HepG2 (cell line): ENCODE data around the gene BOD1L1. TPM values are rescaled to one million over a fixed set of nuclear protein-coding genes. Genes with fewer than 3 reads are reported as not detected.

Source experiments
- ATAC-seq: fragments of 200-7000 bp; cut with Tn5 transposase; 3 replicates; pipeline ENCODE4 v1.9.1; 2020; ENCODE audit warnings: mild to moderate bottlenecking, moderate library complexity
- BruUV-seq: library from RNA; stranded (reverse); fragments of 400-500 nt; replicated peaks from 2 replicates; lab custom pipeline; 2021; lab: Mats Ljungman, UMichigan
- CTCF ChIA-PET: fragments of 300-600 bp; formaldehyde crosslinking; extraction: SDS; loops from one replicate; lab custom pipeline; 2021; ENCODE audit warnings: low total read pairs, inconsistent platforms, low intra/inter-chr PET ratio; lab: Yijun Ruan, JAX
- POLR2A ChIA-PET: fragments of 350-600 bp; sonication (Branson Sonifier 250); formaldehyde crosslinking; loops from one replicate; lab custom pipeline; 2020; ENCODE audit warnings: antibody characterized with exemption, inconsistent platforms; lab: Yijun Ruan, JAX
- DNase-seq: peaks from one replicate; pipeline ENCODE4 v3.0.0-alpha.2; 2015; ENCODE audit warnings: low spot score
- FAIRE-seq: peaks from 3 replicates; lab custom pipeline; 2011; peaks lifted over from hg19 to GRCh38; lab: Jason Lieb, UNC
- H2AFZ ChIP-seq: one replicate; pipeline ENCODE4 v1.6.1; 2011; ENCODE audit warnings: low read length, inconsistent platforms
- H3K27ac ChIP-seq: fragments of 300-600 bp; 3 replicates; pipeline ENCODE4 v1.8.0; 2011; ENCODE audit warnings: mixed run types, mild to moderate bottlenecking, mixed read lengths, low read length, inconsistent platforms; ENCODE audit not compliant: insufficient read depth; ENCODE audit errors: extremely low read length
- H3K27me3 ChIP-seq, 2 experiments: fragments of 200-600 bp in 1 of 2; 2 replicates in 1 of 2; 3 replicates in 1 of 2; pipeline versions ENCODE4 v1.6.0 to v1.8.0; 2011; ENCODE audit warnings: low read length in 2 of 2, mild to moderate bottlenecking in 2 of 2, moderate library complexity in 2 of 2, inconsistent platforms in 1 of 2; ENCODE audit not compliant: insufficient read depth in 2 of 2, control insufficient read depth in 1 of 2
- H3K36me3 ChIP-seq, 2 experiments: fragments of 200-600 bp in 1 of 2; replicated peaks in 1 of 2; 2 replicates in 1 of 2; 3 replicates in 1 of 2; pipeline versions ENCODE4 v1.5.1 to v1.8.0; 2011; ENCODE audit warnings: low read length in 2 of 2, inconsistent platforms in 1 of 2; ENCODE audit not compliant: insufficient read depth in 2 of 2, control insufficient read depth in 1 of 2
- H3K4me1 ChIP-seq: 2 replicates; pipeline ENCODE4 v1.5.1; 2012; ENCODE audit warnings: low read length, inconsistent platforms; ENCODE audit not compliant: insufficient read depth
- H3K4me2 ChIP-seq: 2 replicates; pipeline ENCODE4 v1.6.0; 2011; ENCODE audit warnings: low read depth, low read length, inconsistent platforms
- H3K4me3 ChIP-seq, 3 experiments: fragments of 200-600 bp in 1 of 3; sonication (generic), shearing (Covaris generic) in 1 of 3; replicated peaks in 1 of 3; 2 replicates each; pipeline ENCODE4 v1.5.1; 2011 to 2016; ENCODE audit warnings: low read length in 3 of 3, inconsistent platforms in 2 of 3, low read depth in 2 of 3, mild to moderate bottlenecking in 2 of 3, control low read depth in 1 of 3, mixed read lengths in 1 of 3; ENCODE audit not compliant: insufficient read depth in 1 of 3
- H3K79me2 ChIP-seq: one replicate; pipeline ENCODE4 v1.6.1; 2011; ENCODE audit warnings: low read length, inconsistent platforms; ENCODE audit not compliant: insufficient read depth
- H3K9ac ChIP-seq: 2 replicates; pipeline ENCODE4 v1.6.0; 2011; ENCODE audit warnings: mild to moderate bottlenecking, low read depth, low read length, inconsistent platforms; ENCODE audit not compliant: insufficient read depth
- H3K9me3 ChIP-seq: 2 replicates; pipeline ENCODE4 v1.5.1; 2012; ENCODE audit warnings: mild to moderate bottlenecking, low read length
- H4K20me1 ChIP-seq: 2 replicates; pipeline ENCODE4 v1.6.0; 2011; ENCODE audit warnings: inconsistent platforms, mild to moderate bottlenecking, low read length, moderate library complexity; ENCODE audit not compliant: insufficient read depth
- BORCS8-MEF2B ChIP-seq: sonication (generic); formaldehyde crosslinking; IDR thresholded peaks from 2 replicates; pipeline ENCODE4 v1.8.0; 2022; ENCODE audit warnings: mild to moderate bottlenecking, missing genetic modification reagents
- BRF2 ChIP-seq: sonication (generic); formaldehyde crosslinking; IDR thresholded peaks from 2 replicates; pipeline ENCODE4 v1.8.1; 2022; ENCODE audit warnings: mild to moderate bottlenecking, missing genetic modification reagents
- CBX2 ChIP-seq, 2 experiments: fragments of 200-600 bp in 1 of 2; sonication (generic); formaldehyde crosslinking in 1 of 2; IDR thresholded peaks; 2 replicates each; pipeline versions ENCODE4 v1.7.0 to v1.8.1; 2018 to 2022; ENCODE audit warnings: low read depth in 2 of 2, low read length in 1 of 2, mild to moderate bottlenecking in 1 of 2, missing genetic modification reagents in 1 of 2
- MEF2D ChIP-seq: sonication (generic); formaldehyde crosslinking; IDR thresholded peaks from 2 replicates; pipeline ENCODE4 v1.5.1; 2020; ENCODE audit warnings: mild to moderate bottlenecking, missing genetic modification reagents
- NFRKB ChIP-seq: fragments of 450-650 bp; IDR thresholded peaks from 2 replicates; pipeline ENCODE4 v1.6.1; 2017
- SATB2 ChIP-seq: sonication (generic); formaldehyde crosslinking; IDR thresholded peaks from 2 replicates; pipeline ENCODE4 v1.5.0; 2020; ENCODE audit warnings: missing genetic modification reagents
- SP2 ChIP-seq: sonication (generic); formaldehyde crosslinking; IDR thresholded peaks from 2 replicates; pipeline ENCODE4 v1.5.1; 2020; ENCODE audit warnings: mild to moderate bottlenecking, missing genetic modification reagents
- ZNF138 ChIP-seq: sonication (generic); formaldehyde crosslinking; IDR thresholded peaks from 2 replicates; pipeline ENCODE4 v1.5.0; 2020; ENCODE audit warnings: mild to moderate bottlenecking, low read depth, missing genetic modification reagents
- ZNF142 ChIP-seq: sonication (generic); formaldehyde crosslinking; IDR thresholded peaks from 2 replicates; pipeline ENCODE4 v1.4.0; 2020; ENCODE audit warnings: missing genetic modification reagents
- ZNF20 ChIP-seq: sonication (generic); formaldehyde crosslinking; IDR thresholded peaks from 2 replicates; pipeline ENCODE4 v1.4.0; 2020; ENCODE audit warnings: mild to moderate bottlenecking, moderate library complexity, missing genetic modification reagents
- ZNF460 ChIP-seq: sonication (generic); formaldehyde crosslinking; IDR thresholded peaks from 2 replicates; pipeline ENCODE4 v1.5.1; 2020; ENCODE audit warnings: missing genetic modification reagents, mild to moderate bottlenecking, borderline replicate concordance
- ZSCAN31 ChIP-seq: sonication (generic); formaldehyde crosslinking; IDR thresholded peaks from 2 replicates; pipeline ENCODE4 v1.5.0; 2020; ENCODE audit warnings: low read depth, mild to moderate bottlenecking, missing genetic modification reagents
- WGBS: methylation state at CpG from one replicate; pipeline ENCODE4 v1.1.6; 2017; ENCODE audit warnings: low lambda C conversion rate; 5-methylcytosine and 5-hydroxymethylcytosine counted together
- in situ Hi-C: cut with HindIII; loops from 2 replicates; pipeline ENCODE4 v1.10.0; 2017; ENCODE audit warnings: low pct_unique_long_range_greater_than_20kb; ENCODE audit not compliant: extremely low pct_ligation_motif_present
- intact Hi-C: fragments of 100-400 bp; cut with micrococcal nuclease; formaldehyde crosslinking; loops from one replicate; pipeline ENCODE4 v1.10.0; 2022; ENCODE audit not compliant: unreplicated experiment
- polyA plus RNA-seq, 8 experiments: library from polyadenylated mRNA; depleted of rRNA in 3 of 8; stranded (reverse) in 7 of 8; unstranded in 1 of 8; fragments of >200 nt; fragmentation: Illumina TruSeq in 4 of 8; extraction: Trizol in 4 of 8; gene quantifications; 2 replicates each; pipeline versions ENCODE4 v1.2.1 to v1.2.3, GENCODE V29; 2011 to 2016; ENCODE audit warnings: low read depth in 4 of 8, missing spikeins in 1 of 8, mixed read lengths in 1 of 8; ENCODE audit not compliant: insufficient read depth in 1 of 8
- total RNA-seq, 5 experiments: library from RNA; depleted of rRNA; stranded (reverse); fragments of >200 nt; fragmentation: Illumina TruSeq; extraction: Trizol; gene quantifications; 2 replicates each; pipeline ENCODE4 v1.2.3, GENCODE V29; 2016; ENCODE audit warnings: low read depth in 1 of 5

BOD1L1 gene
- total and polyA plus RNA-seq, 2 of the 13 experiments (the other 11 are each of a cell fraction or from before 2014, with no cell fraction given) = 11.7 to 17.9 TPM

GRCh38 chr4:13545394-13545808 is 82.1 kb downstream of the BOD1L1 start:
- BruUV-seq = no TSS peak
- no peaks in the 10 kb centered on the region for H3K36me3 ChIP-seq
- peak overlapping the region; percentile 44 for H2AFZ ChIP-seq
- in situ Hi-C loops = loop anchor here (5.0 kb wide), 2 partner anchors 693 to 818 kb away; no protein-coding TSS in a partner anchor
- CTCF ChIA-PET = no interaction called here
- H3K9ac ChIP-seq = no peak overlapping the region
- WGBS = 41% methylated on average over 8 of the region's 8 CpGs
- no peaks in the 10 kb centered on the region for H4K20me1 ChIP-seq
- peak overlapping the region in 2 of 3 experiments; percentile 65 to 71; a peak in 4 of 6 replicates for H3K4me3 ChIP-seq
- POLR2A ChIA-PET = no interaction called here
- no peaks in the 10 kb centered on the region for H3K9me3 ChIP-seq
- H3K27me3 ChIP-seq = peaks cover 2 to 26% of the 10 kb centered on the region in 2 experiments; a peak in 4 of 5 replicates
- peak overlapping the region; percentile 76 for H3K4me2 ChIP-seq
- ATAC-seq (no peak), FAIRE-seq (no peak), DNase-seq (no peak)
- no peaks in the 10 kb centered on the region for H3K79me2 ChIP-seq
- H3K27ac ChIP-seq = no peak overlapping the region
- intact Hi-C loops = loop anchor here (5.0 to 10.0 kb wide), 3 partner anchors 63 to 468 kb away; partner anchors contain the start of gene RAB28
- H3K4me1 ChIP-seq = peaks cover 28% of the 10 kb centered on the region
- TF ChIP-seq SP2 (CRISPR knock-in tag) = no peak
- no peak for TF ChIP-seq BORCS8-MEF2B (CRISPR knock-in tag)
- peak; percentile 60; the same call in 1 of the 2 replicates for TF ChIP-seq CBX2 (IDR thresholded peaks at IDR 0.05; ENCODE audit: low read depth, low read length)
- TF ChIP-seq CBX2 (CRISPR knock-in tag; IDR thresholded peaks at IDR 0.05; ENCODE audit: low read depth) = no peak
- 0 out of 2 replicates have a peak, but pooled peaks have one; percentile 0 for TF ChIP-seq ZNF142 (CRISPR knock-in tag)
- no peak for TF ChIP-seq MEF2D (CRISPR knock-in tag)
- no peak for TF ChIP-seq ZNF20 (CRISPR knock-in tag)
- 0 out of 2 replicates have a peak, but pooled peaks have one; percentile 9 for TF ChIP-seq BRF2
- TF ChIP-seq ZNF460 (CRISPR knock-in tag) = no peak
- TF ChIP-seq ZNF138 (CRISPR knock-in tag) = no peak
- TF ChIP-seq NFRKB = no peak
- TF ChIP-seq ZSCAN31 (CRISPR knock-in tag) = 0 out of 2 replicates have a peak, but pooled peaks have one; percentile 3
- 0 out of 2 replicates have a peak, but pooled peaks have one; percentile 3 for TF ChIP-seq SATB2 (CRISPR knock-in tag)
